ENCODE measurements around the gene ATG9B.

GRCh38 chr7:150980663-150981062 is 43.6 kb downstream of the ATG9B start:
- no peak for TF ChIP-seq CSDC2 (CRISPR knock-in tag; IDR thresholded peaks at IDR 0.05)
- TF ChIP-seq ARNTL (CRISPR knock-in tag; IDR thresholded peaks at IDR 0.05; ENCODE audit: borderline replicate concordance, low read depth), result no peak
- TF ChIP-seq, protein P1, sequence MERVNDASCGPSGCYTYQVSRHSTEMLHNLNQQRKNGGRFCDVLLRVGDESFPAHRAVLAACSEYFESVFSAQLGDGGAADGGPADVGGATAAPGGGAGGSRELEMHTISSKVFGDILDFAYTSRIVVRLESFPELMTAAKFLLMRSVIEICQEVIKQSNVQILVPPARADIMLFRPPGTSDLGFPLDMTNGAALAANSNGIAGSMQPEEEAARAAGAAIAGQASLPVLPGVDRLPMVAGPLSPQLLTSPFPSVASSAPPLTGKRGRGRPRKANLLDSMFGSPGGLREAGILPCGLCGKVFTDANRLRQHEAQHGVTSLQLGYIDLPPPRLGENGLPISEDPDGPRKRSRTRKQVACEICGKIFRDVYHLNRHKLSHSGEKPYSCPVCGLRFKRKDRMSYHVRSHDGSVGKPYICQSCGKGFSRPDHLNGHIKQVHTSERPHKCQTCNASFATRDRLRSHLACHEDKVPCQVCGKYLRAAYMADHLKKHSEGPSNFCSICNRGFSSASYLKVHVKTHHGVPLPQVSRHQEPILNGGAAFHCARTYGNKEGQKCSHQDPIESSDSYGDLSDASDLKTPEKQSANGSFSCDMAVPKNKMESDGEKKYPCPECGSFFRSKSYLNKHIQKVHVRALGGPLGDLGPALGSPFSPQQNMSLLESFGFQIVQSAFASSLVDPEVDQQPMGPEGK (CRISPR knock-in tag; IDR thresholded peaks at IDR 0.05; ENCODE audit: borderline replicate concordance), result no peak
- TF ChIP-seq CSRNP3 (CRISPR knock-in tag; IDR thresholded peaks at IDR 0.05), result no peak
- TF ChIP-seq ZC3H10 (CRISPR knock-in tag; IDR thresholded peaks at IDR 0.05), result no peak
- no peak for TF ChIP-seq RARB (CRISPR knock-in tag; IDR thresholded peaks at IDR 0.05)
- TF ChIP-seq CREB5 (CRISPR knock-in tag; IDR thresholded peaks at IDR 0.05; ENCODE audit: low read depth), result no peak
- TF ChIP-seq BACH2 (CRISPR knock-in tag; IDR thresholded peaks at IDR 0.05; ENCODE audit: borderline replicate concordance), result no peak
- no peak for TF ChIP-seq SNAI2 (CRISPR knock-in tag; IDR thresholded peaks at IDR 0.05)
- no peak for TF ChIP-seq GLIS3 (CRISPR knock-in tag; IDR thresholded peaks at IDR 0.05)
- TF ChIP-seq ZFP3 (CRISPR knock-in tag; IDR thresholded peaks at IDR 0.05), result no peak
- no peak for TF ChIP-seq ZFP30 (CRISPR knock-in tag; IDR thresholded peaks at IDR 0.05)

Data from SK-N-SH treated with all-trans-retinoic acid at 6 μM for 48 hours (cell line).